ENCODE measurements around the gene PRKN.

DNA sequence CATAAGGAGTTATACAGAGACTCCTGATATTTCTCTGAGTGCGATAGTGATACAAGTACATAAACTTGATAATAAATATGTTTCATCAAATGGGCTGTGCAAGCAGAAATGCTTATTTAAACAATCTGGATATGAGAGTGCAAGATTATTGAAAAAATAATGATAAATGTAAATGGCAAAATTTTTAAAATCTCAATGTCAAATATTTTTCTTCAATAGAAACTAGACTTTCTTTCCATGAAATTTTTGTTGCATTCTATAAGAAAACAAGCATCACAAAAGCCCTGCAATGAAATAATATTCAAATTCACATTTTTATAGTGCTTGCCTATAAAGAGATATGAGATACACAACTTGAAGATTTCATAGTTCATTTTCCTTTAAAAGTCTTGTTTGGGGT lies 2.9 kb upstream of the PRKN start:
- TF ChIP-seq CTCF (conservative IDR thresholded peaks at IDR 0.05) (no peak), ZFX (IDR thresholded peaks at IDR 0.05) (no peak)

All from C4-2B (cell line).